ENCODE data around the gene HOXD12.

Gene HOXD12

DNA sequence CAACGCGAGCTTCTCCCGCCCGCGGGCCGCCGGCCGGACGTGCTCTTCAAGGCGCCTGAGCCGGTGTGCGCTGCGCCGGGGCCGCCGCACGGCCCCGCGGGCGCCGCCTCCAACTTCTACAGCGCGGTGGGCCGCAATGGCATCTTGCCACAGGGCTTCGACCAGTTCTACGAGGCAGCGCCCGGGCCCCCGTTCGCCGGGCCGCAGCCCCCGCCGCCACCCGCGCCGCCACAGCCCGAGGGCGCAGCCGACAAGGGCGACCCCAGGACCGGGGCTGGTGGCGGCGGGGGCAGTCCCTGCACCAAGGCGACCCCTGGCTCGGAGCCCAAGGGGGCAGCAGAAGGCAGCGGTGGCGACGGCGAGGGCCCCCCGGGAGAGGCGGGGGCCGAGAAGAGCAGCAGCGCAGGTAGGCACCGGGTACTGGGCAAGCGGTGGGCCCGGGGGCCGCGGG, 8.2 kb downstream of the HOXD12 start:
- DNase-seq = peak; percentile 20

DNA sequence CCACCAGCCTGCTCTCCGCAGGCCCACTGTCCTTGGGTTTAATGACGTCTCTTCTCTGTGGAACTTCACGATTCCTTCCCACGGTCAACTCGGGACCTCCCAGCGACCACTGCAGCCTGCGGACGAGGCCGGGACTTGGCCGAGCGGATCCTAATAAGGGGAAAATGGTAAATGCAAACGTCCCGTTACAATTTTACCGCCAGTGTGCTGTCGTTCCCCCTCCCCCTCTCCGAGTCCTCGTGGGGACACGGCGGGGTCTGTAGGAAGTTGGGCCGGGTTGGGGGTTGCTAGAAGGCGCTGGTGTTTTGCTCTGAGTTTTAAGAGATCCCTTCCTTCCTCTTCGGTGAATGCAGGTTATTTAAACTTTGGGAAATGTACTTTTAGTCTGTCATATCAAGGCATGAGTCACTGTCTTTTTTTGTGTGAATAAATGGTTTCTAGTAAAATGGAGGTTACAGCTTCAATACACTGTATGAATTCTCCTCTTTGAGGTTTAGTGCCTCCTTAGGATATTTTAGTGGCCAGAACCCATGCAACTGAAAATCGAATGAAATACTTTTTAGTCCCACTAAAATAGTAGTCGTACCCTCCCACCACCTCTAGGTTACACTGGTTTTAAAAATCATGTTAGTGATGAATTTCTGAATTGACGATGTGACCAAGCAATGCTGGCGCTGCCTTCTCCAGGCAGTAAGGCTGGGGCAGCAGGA, 9.8 kb downstream of the HOXD12 start:
- no peak for DNase-seq

DNA sequence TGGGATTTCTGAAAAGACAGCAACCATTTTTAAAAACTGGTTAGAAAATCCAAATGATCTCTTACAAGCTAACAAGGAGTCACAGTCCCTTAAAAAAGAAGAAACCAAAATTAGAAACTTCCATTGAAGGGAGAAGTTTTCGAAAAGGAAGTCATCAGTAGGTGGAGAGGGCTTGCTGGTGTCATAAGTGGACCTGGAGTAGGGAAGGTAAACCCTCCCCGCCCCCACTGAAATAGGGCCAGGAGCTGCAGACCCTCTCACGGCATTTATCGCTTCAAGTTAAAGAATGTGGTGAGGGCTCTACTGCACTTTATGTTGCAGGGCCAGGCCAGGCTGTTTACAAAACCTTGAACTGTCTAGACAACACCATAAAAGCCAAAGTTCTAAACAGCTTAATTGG, 10.4 kb downstream of the HOXD12 start:
- no peak for DNase-seq

GRCh38 chr2:176110415-176111308, 11.1 kb downstream of the HOXD12 start:
- DNase-seq = no peak

- no peak for DNase-seq
These were observed 11.7 kb downstream of the HOXD12 start for GRCh38 chr2:176111309-176111663.

- DNase-seq = no peak
These were observed 12.3 kb downstream of the HOXD12 start for GRCh38 chr2:176111846-176112374.

DNA sequence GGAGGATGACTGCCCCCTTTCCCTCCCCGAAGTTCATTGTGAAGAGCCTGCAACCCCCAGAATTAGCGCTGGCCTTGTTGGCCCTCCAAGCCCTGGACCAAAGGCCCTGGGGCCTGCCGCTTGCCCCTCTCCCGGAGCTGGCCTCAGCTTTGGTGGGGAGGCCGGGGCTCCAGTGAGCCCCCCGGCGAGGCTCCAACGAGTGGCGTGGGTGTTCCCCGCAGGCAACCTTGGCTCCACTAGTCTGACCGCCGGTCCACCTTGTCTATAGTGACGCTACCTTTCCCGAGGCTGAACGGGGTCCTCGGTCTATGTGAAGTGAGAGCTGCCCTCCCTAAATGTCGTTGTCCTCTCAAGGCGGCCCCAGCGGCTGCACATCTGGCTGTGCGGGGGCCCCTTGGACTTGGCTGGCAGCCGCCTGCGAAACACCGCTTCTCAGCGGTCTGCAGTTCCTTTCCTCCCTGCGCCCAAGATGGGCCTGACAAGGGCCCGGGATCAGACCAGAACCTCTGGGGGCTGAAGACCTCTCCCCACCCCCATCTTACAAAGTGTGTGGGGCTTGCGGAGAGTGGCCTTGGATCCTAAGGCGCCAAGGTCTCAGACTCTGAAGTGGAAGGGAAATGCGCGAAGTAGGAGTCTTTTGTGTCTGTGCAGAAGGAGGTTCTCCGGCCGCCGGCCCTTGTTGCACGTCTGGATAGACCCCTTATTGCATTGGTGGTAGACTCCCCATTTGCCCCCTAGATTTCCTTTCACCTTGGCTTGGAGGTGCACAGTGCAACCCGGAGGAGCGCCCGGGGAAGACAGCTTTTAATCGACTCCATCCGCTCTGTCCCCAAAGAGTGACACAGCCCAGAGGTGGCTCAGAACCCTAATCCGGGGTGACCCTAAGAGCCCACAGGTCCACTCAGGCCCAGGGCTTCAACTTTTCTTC, 13.0 kb downstream of the HOXD12 start:
- no peak for DNase-seq

GRCh38 chr2:176114120-176114929, 14.7 kb downstream of the HOXD12 start:
- DNase-seq = no peak

DNA sequence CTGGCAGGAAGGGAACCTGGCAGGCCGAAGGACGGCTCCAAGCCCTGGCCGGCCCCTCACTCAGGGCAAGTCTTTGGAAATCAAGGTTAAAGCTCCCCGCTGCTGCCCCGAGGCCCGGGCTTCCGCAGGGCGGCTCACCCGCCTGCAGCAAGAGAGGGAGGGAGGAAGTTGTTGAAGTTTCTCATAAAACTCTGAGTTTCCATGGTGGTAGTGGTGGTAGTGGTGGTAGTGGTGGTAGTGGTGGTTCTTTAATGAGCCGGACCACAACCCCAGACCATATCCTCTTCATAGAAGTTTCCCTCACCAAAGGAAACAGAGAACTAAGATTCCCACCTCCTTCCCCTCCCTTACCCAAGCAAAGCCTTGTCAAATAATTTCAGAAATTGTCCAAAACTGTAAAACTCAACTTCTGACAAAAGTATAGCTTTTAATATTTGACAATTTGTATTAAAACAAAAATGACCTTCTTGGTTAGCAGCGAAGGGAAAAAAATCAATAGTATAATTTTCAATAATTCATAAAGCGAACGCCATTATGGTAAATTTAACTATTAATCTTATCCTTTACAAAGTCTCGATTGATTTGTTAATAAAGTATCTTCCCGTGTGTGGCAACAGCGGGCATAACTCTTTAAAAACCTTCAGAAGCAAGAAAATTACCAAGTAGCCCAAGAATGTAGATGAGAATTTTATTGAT, 15.5 kb downstream of the HOXD12 start:
- no peak for DNase-seq

- no peak for DNase-seq
These were observed 16.6 kb downstream of the HOXD12 start, which contains the start of gene HOXD10 for GRCh38 chr2:176115883-176116813. HOXD10 (plus strand) TSS chr2:176116778; CDS start chr2:176116834, 56 bp downstream.

GRCh38 chr2:176117162-176117822, 17.7 kb downstream of the HOXD12 start:
- DNase-seq = no peak

DNA sequence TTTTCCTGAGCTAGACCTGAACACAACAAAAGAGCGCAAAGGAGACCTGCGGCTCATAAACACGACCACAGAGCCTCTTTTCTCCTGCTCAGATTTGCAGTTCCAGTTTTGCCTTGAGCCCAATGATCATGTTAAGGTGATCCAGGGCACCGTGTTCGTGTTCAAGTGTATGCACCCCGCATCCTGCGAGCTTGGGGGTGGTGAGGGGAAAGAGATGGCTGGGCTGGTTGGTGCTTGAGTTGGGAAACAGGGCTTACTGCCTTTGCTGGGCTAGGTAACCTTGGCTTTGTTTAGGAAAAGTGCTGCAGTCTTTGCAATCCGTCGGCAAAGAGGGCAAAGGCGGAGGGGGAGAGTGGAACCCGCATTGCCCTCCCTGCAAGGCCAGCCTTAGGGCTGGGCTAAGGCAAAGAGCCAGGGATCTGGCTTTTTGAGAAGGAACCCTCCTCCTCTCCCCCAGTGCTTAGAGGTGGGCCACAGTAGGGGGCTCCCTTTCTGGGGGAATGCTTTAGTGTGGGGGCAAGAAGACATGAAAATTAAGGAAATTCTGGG, 18.3 kb downstream of the HOXD12 start:
- DNase-seq = no peak

DNA sequence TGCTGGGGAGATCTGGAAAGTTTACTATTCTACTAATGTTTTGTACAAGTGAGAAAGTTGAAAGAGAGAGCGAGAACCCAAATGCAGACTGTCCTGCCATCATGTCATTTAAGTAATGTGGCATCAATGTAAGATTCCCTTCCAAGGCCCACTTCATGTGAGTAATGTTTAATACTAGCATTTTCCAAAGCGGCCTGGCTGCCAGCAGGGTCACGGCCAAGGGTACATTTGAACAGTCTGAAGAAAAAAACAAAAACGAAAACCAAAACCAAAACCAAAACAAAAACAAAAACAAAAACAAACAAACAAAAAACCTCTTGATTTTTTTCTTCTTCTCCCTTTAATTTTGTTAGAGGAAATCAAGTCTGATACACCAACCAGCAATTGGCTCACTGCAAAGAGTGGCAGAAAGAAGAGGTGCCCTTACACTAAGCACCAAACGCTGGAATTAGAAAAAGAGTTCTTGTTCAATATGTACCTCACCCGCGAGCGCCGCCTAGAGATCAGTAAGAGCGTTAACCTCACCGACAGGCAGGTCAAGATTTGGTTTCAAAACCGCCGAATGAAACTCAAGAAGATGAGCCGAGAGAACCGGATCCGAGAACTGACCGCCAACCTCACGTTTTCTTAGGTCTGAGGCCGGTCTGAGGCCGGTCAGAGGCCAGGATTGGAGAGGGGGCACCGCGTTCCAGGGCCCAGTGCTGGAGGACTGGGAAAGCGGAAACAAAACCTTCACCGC, 19.2 kb downstream of the HOXD12 start:
- no peak for DNase-seq

- DNase-seq = no peak
These were observed 21.0 kb downstream of the HOXD12 start for GRCh38 chr2:176120364-176121189.

- no peak for DNase-seq
These were observed 21.8 kb downstream of the HOXD12 start for GRCh38 chr2:176121190-176122051.

GRCh38 chr2:176122052-176122682, 22.6 kb downstream of the HOXD12 start:
- no peak for DNase-seq

Data from activated T-cell treated with anti-CD3 and anti-CD28 coated beads, Interleukin-2, amount 50 U/mL, for 1 hour (primary cell).